ENCODE measurements around the gene ADARB2. TPM values are rescaled to one million over a fixed set of nuclear protein-coding genes. Genes with fewer than 3 reads are reported as not detected.

Gene ADARB2
- total and polyA plus RNA-seq, 2 donors, result 0.66 to 2.5 TPM

GRCh38 chr10:1295756-1296480 lies 441.4 kb downstream of the ADARB2 start:
- 96% methylated on average over 7 of the region's 7 CpGs for WGBS
- Histone ChIP-seq H3K27ac (ENCODE audit: low read depth in 1 of 2, low read length in 1 of 2) (no peak overlapping the region), H3K4me1 (ENCODE audit: control insufficient read depth in 2 of 2, insufficient read depth in 2 of 2, low read length in 2 of 2) (peaks cover 0 to 8% of the 10 kb centered on the region in 2 donors), H3K9me3 (ENCODE audit: control insufficient read depth in 2 of 2, insufficient read depth in 1 of 2, low read length in 1 of 2) (no peaks in the 10 kb centered on the region), H3K27me3 (ENCODE audit: control insufficient read depth in 2 of 2, insufficient read depth in 1 of 2, low read length in 1 of 2) (peaks cover 0 to 3% of the 10 kb centered on the region in 2 donors), H3K4me3 (ENCODE audit: low read length in 2 of 2) (no peak overlapping the region), H3K36me3 (ENCODE audit: control insufficient read depth in 2 of 2, insufficient read depth in 2 of 2, low read length in 1 of 2) (no peaks in the 10 kb centered on the region)
- no peak for DNase-seq (ENCODE audit: low read depth in 6 of 9, low spot score in 9 of 9)

GRCh38 chr10:1294748-1295147 lies 442.6 kb downstream of the ADARB2 start:
- 90% methylated on average over 7 of the region's 7 CpGs for WGBS
- Histone ChIP-seq H3K27me3 (ENCODE audit: control insufficient read depth in 2 of 2, insufficient read depth in 1 of 2, low read length in 1 of 2) (peaks cover 0 to 3% of the 10 kb centered on the region in 2 donors), H3K9me3 (ENCODE audit: control insufficient read depth in 2 of 2, insufficient read depth in 1 of 2, low read length in 1 of 2) (no peaks in the 10 kb centered on the region), H3K4me1 (ENCODE audit: control insufficient read depth in 2 of 2, insufficient read depth in 2 of 2, low read length in 2 of 2) (peaks cover 0 to 8% of the 10 kb centered on the region in 2 donors), H3K4me3 (ENCODE audit: low read length in 2 of 2) (no peak overlapping the region), H3K27ac (ENCODE audit: low read depth in 1 of 2, low read length in 1 of 2) (no peak overlapping the region), H3K36me3 (ENCODE audit: control insufficient read depth in 2 of 2, insufficient read depth in 2 of 2, low read length in 1 of 2) (no peaks in the 10 kb centered on the region)
- DNase-seq (ENCODE audit: low read depth in 6 of 9, low spot score in 9 of 9), result no peak

- 50% methylated on average over 10 of the region's 10 CpGs for WGBS
- no peak for DNase-seq (ENCODE audit: low read depth in 6 of 9, low spot score in 9 of 9)
- Histone ChIP-seq H3K4me3 (ENCODE audit: low read length in 2 of 2) (no peak overlapping the region), H3K9me3 (ENCODE audit: control insufficient read depth in 2 of 2, insufficient read depth in 1 of 2, low read length in 1 of 2) (no peaks in the 10 kb centered on the region), H3K4me1 (ENCODE audit: control insufficient read depth in 2 of 2, insufficient read depth in 2 of 2, low read length in 2 of 2) (peaks cover 0 to 4% of the 10 kb centered on the region in 2 donors), H3K36me3 (ENCODE audit: control insufficient read depth in 2 of 2, insufficient read depth in 2 of 2, low read length in 1 of 2) (no peaks in the 10 kb centered on the region), H3K27ac (ENCODE audit: low read depth in 1 of 2, low read length in 1 of 2) (peak overlapping the region in 1 of 2 donors; percentile 21), H3K27me3 (ENCODE audit: control insufficient read depth in 2 of 2, insufficient read depth in 1 of 2, low read length in 1 of 2) (peaks cover 0 to 3% of the 10 kb centered on the region in 2 donors)
These were observed 443.5 kb downstream of the ADARB2 start for GRCh38 chr10:1293636-1294435.

- H3K9me3 ChIP-seq (ENCODE audit: control insufficient read depth in 2 of 2, insufficient read depth in 1 of 2, low read length in 1 of 2), result no peaks in the 10 kb centered on the region
- WGBS, result 13% methylated on average over 5 of the region's 5 CpGs
- H3K36me3 ChIP-seq (ENCODE audit: control insufficient read depth in 2 of 2, insufficient read depth in 2 of 2, low read length in 1 of 2), result no peaks in the 10 kb centered on the region
- peaks cover 0 to 3% of the 10 kb centered on the region in 2 donors for H3K27me3 ChIP-seq (ENCODE audit: control insufficient read depth in 2 of 2, insufficient read depth in 1 of 2, low read length in 1 of 2)
- no peak overlapping the region for H3K4me3 ChIP-seq (ENCODE audit: low read length in 2 of 2)
- no peak overlapping the region for H3K27ac ChIP-seq (ENCODE audit: low read depth in 1 of 2, low read length in 1 of 2)
- H3K4me1 ChIP-seq (ENCODE audit: control insufficient read depth in 2 of 2, insufficient read depth in 2 of 2, low read length in 2 of 2), result peaks cover 0 to 7% of the 10 kb centered on the region in 2 donors
- DNase-seq (ENCODE audit: low read depth in 6 of 9, low spot score in 9 of 9), result no peak
These were observed 444.2 kb downstream of the ADARB2 start for GRCh38 chr10:1293157-1293556.

GRCh38 chr10:1292611-1293031 lies 444.7 kb downstream of the ADARB2 start:
- Histone ChIP-seq H3K4me3 (ENCODE audit: low read length in 2 of 2) (no peak overlapping the region), H3K9me3 (ENCODE audit: control insufficient read depth in 2 of 2, insufficient read depth in 1 of 2, low read length in 1 of 2) (no peaks in the 10 kb centered on the region), H3K27ac (ENCODE audit: low read depth in 1 of 2, low read length in 1 of 2) (no peak overlapping the region), H3K27me3 (ENCODE audit: control insufficient read depth in 2 of 2, insufficient read depth in 1 of 2, low read length in 1 of 2) (peaks cover 0 to under 1% of the 10 kb centered on the region in 2 donors), H3K4me1 (ENCODE audit: control insufficient read depth in 2 of 2, insufficient read depth in 2 of 2, low read length in 2 of 2) (peaks cover 0 to 12% of the 10 kb centered on the region in 2 donors), H3K36me3 (ENCODE audit: control insufficient read depth in 2 of 2, insufficient read depth in 2 of 2, low read length in 1 of 2) (no peaks in the 10 kb centered on the region)
- WGBS, result 81% methylated on average over 13 of the region's 13 CpGs
- no peak for DNase-seq (ENCODE audit: low read depth in 6 of 9, low spot score in 9 of 9)

GRCh38 chr10:1291178-1292090 lies 445.9 kb downstream of the ADARB2 start:
- no peak overlapping the region for H3K4me3 ChIP-seq (ENCODE audit: low read length in 2 of 2)
- 95% methylated on average over 27 of the region's 27 CpGs for WGBS
- H3K27me3 ChIP-seq (ENCODE audit: control insufficient read depth in 2 of 2, insufficient read depth in 1 of 2, low read length in 1 of 2), result no peaks in the 10 kb centered on the region
- no peaks in the 10 kb centered on the region for H3K36me3 ChIP-seq (ENCODE audit: control insufficient read depth in 2 of 2, insufficient read depth in 2 of 2, low read length in 1 of 2)
- peaks cover 0 to 12% of the 10 kb centered on the region in 2 donors for H3K4me1 ChIP-seq (ENCODE audit: control insufficient read depth in 2 of 2, insufficient read depth in 2 of 2, low read length in 2 of 2)
- no peak for DNase-seq (ENCODE audit: low read depth in 6 of 9, low spot score in 9 of 9)
- H3K9me3 ChIP-seq (ENCODE audit: control insufficient read depth in 2 of 2, insufficient read depth in 1 of 2, low read length in 1 of 2), result no peaks in the 10 kb centered on the region
- H3K27ac ChIP-seq (ENCODE audit: low read depth in 1 of 2, low read length in 1 of 2), result no peak overlapping the region

GRCh38 chr10:1290071-1290471 lies 447.3 kb downstream of the ADARB2 start:
- no peaks in the 10 kb centered on the region for H3K9me3 ChIP-seq (ENCODE audit: control insufficient read depth in 2 of 2, insufficient read depth in 1 of 2, low read length in 1 of 2)
- peaks cover 0 to 12% of the 10 kb centered on the region in 2 donors for H3K4me1 ChIP-seq (ENCODE audit: control insufficient read depth in 2 of 2, insufficient read depth in 2 of 2, low read length in 2 of 2)
- no peak overlapping the region for H3K4me3 ChIP-seq (ENCODE audit: low read length in 2 of 2)
- H3K27ac ChIP-seq (ENCODE audit: low read depth in 1 of 2, low read length in 1 of 2), result no peak overlapping the region
- no peak for DNase-seq (ENCODE audit: low read depth in 6 of 9, low spot score in 9 of 9)
- no peaks in the 10 kb centered on the region for H3K27me3 ChIP-seq (ENCODE audit: control insufficient read depth in 2 of 2, insufficient read depth in 1 of 2, low read length in 1 of 2)
- H3K36me3 ChIP-seq (ENCODE audit: control insufficient read depth in 2 of 2, insufficient read depth in 2 of 2, low read length in 1 of 2), result no peaks in the 10 kb centered on the region
- WGBS, result 95% methylated on average over 8 of the region's 8 CpGs

GRCh38 chr10:1289591-1289990 lies 447.7 kb downstream of the ADARB2 start:
- Histone ChIP-seq H3K27me3 (ENCODE audit: control insufficient read depth in 2 of 2, insufficient read depth in 1 of 2, low read length in 1 of 2) (no peaks in the 10 kb centered on the region), H3K4me3 (ENCODE audit: low read length in 2 of 2) (no peak overlapping the region), H3K36me3 (ENCODE audit: control insufficient read depth in 2 of 2, insufficient read depth in 2 of 2, low read length in 1 of 2) (no peaks in the 10 kb centered on the region), H3K4me1 (ENCODE audit: control insufficient read depth in 2 of 2, insufficient read depth in 2 of 2, low read length in 2 of 2) (peaks cover 0 to 12% of the 10 kb centered on the region in 2 donors), H3K27ac (ENCODE audit: low read depth in 1 of 2, low read length in 1 of 2) (no peak overlapping the region), H3K9me3 (ENCODE audit: control insufficient read depth in 2 of 2, insufficient read depth in 1 of 2, low read length in 1 of 2) (no peaks in the 10 kb centered on the region)
- no peak for DNase-seq (ENCODE audit: low read depth in 6 of 9, low spot score in 9 of 9)
- 91% methylated on average over 16 of the region's 16 CpGs for WGBS

Data from thymus (tissue), 11 donors.